CD4-positive, alpha-beta T cell treated with Interleukin-15 for 4 hours (primary cell): ENCODE measurements around the gene SYNGR3.
"Not testable (repeated sequence)": the region's sequence is repeated elsewhere in the genome, so short reads cannot be mapped to it uniquely, and the experiment has no call there.

ENCODE experiments used
- DNase-seq: peaks from one replicate; pipeline ENCODE4 v3.0.0-alpha.2; 2020; ENCODE audit warnings: low spot score

SYNGR3 gene

DNA sequence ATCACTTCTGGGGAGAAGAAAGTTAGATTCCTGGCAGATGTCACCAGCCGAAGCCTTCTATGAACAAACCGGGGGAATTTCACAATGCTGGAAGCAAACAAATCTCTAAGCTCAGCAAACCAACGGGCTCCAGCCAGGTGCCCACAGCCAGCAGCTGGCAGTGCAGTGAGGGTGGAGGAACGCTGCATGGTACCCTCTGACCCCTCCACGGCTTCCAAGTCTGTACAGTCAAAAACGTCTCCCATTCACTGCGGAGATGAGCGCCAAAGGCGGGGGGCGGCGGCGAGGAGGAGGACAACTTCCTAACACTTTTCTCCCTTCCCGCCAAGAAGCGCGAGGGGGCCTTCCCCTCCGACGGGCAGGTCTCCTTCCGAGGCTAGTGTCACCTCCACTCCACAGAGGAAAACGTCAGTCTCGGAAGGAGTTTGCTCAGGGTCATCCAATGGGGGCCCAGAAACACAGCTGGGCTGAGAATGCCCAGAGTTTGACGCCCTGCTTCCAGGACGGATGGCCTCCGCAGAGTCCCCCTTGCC, 18.9 kb downstream of the SYNGR3 start:
- DNase-seq: no peak

- DNase-seq: no peak
These were observed 19.5 kb downstream of the SYNGR3 start for GRCh38 chr16:2009164-2009711.

DNA sequence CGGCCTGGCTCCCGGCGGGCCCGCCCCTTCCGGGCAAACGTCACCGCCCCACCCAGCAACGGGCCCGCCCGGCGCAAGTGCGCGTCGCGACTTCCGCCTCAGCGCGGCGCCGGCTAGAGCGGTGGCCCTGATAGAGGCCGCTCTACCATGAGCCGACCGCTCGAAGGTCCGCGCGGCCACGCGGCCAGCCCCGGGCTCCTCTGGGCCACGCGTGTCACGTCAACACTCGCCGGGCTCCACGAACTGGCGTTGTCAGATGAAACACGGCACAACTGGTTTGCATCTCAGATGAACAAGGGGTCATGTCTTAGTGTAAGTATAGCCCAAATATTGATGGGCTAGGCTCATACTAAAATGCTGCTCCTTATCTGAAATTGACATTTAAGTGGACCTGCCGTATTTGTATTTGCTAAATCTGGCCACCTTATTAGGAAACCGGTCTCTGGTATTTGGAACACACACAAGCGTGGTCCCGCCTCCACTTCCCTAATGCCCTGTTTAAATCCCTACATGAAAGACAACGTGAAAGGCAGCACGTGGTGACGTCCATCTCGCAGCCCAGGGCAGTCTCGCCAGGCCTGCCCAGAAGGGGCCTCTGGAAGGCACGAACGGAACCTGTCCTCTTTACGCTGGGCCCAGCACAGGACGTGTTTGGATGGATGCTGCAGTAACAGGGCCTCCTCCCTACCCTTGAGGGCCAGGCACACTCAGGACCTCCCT, 20.2 kb downstream of the SYNGR3 start, which contains the start of gene ZNF598:
TSS of gene ZNF598 (minus strand) at position 31 of the 720 bp plus-strand sequence.
- DNase-seq: peak; percentile 76

GRCh38 chr16:2011726-2012125, 22.0 kb downstream of the SYNGR3 start:
- not testable (repeated sequence) for DNase-seq

- no peak for DNase-seq
These were observed 23.8 kb downstream of the SYNGR3 start for GRCh38 chr16:2013527-2013926.

- DNase-seq: no peak
These were observed 25.6 kb downstream of the SYNGR3 start for GRCh38 chr16:2015117-2015946.

DNA sequence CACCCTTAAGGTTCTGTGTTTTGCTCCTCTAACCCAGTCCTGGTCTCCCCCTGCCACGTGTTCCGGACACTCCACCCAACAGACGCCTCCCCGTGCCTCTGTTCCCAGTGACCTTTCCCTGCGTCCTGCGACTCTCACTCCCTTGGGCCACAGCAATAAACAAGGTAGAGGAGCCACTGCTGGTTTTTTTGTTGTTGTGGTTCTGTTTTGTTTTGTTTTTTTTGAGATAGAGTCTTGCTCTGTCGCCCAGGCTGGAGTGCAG, 26.1 kb downstream of the SYNGR3 start:
- DNase-seq: no peak

- DNase-seq: no peak
These were observed 26.7 kb downstream of the SYNGR3 start for GRCh38 chr16:2016407-2016922.

GRCh38 chr16:2019518-2019920, 29.7 kb downstream of the SYNGR3 start, which contains the start of gene NPW:
Gene NPW (plus strand): TSS chr16:2019785.
- no peak for DNase-seq

DNA sequence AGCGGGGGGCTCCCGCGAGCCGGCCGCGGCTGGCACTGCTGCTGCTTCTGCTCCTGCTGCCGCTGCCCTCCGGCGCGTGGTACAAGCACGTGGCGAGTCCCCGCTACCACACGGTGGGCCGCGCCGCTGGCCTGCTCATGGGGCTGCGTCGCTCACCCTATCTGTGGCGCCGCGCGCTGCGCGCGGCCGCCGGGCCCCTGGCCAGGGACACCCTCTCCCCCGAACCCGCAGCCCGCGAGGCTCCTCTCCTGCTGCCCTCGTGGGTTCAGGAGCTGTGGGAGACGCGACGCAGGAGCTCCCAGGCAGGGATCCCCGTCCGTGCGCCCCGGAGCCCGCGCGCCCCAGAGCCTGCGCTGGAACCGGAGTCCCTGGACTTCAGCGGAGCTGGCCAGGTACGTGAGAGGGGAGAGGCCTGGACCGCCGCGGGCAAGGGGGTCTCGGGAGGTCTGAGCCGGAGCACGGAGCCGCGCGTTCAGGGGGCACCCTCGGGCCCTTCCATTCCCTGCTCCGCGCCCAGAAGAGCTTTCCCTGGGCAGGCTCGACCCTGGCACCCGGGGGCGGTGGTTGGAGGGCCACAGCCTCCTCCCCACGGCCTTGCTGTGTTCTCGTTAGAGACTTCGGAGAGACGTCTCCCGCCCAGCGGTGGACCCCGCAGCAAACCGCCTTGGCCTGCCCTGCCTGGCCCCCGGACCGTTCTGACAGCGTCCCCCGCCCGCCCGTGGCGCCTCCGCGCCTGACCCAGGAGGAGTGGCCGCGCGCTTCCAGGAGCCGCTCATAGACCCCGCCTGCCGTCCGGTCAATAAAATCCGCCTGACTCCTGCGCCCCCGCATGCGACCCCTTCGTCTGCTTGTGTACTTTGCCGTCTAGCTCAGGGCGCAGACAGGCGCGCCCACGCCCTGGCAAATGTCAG, 30.4 kb downstream of the SYNGR3 start:
- DNase-seq: no peak

DNA sequence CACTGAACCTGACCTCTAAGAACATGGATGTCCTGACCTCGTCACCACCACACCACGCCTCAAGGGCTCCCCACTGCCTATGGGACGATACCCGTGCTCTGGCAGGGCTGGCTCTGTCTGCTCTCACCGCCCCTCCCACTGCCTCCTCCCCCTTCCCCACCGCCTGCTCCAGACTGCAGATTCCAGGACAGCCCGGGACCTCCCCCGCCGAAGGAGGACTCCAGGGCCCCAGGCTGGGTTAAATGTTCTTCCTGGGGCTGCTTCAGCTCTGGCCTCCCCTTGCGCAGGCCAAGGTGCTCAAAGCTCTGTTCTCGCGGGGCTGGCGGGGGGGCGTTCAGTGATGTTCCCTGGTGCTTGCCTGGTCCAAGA, 32.9 kb downstream of the SYNGR3 start:
- DNase-seq: no peak

GRCh38 chr16:2023092-2024031, 33.6 kb downstream of the SYNGR3 start:
- peak; percentile 94 for DNase-seq

DNA sequence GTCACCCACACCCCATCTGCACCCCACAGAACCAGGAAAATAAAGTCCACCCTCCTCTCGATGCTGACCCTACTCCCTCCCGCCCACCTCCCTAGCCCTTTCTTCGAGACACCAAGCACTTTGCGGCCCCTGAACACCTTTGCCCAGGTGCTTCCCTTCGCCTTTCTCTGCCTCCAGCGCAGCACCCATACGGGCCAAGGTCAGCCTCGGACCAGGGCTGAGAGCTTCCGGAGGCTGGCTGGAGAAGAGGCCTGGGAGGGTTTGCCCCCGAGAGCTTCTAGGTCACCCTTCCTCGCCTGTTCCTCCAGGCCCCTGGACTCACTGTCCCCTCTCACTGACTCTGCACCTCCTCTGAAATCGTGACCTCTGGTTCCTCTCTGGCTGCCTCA, 34.3 kb downstream of the SYNGR3 start:
- no peak for DNase-seq

DNA sequence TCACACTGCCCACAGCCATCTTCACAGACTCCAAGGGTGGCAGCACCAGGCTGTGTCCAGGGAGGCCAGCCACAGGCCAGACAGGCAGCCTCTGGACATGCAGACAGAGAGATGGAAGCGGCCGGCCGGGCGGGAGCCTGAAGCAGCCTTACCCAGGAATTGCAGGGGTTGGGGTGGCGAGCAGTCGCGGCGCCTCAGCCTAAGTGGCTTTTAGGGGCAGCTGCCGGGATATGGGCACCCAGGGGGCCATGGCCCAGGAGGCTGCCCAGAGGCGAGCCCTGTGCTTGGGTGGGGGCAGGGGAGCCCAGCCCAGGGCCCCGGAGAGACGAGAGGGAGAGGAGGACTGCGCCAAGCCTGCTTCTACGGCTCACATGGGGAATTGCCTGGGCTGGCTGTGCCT, 35.5 kb downstream of the SYNGR3 start:
- no peak for DNase-seq

- no peak for DNase-seq
These were observed 36.2 kb downstream of the SYNGR3 start for GRCh38 chr16:2025878-2026460.

GRCh38 chr16:2026461-2027023, 36.8 kb downstream of the SYNGR3 start, which contains the start of gene NHERF2:
Gene NHERF2 (plus strand): TSS chr16:2026902. CDS start chr16:2027006, 104 bp downstream.
- DNase-seq: peak; percentile 24

GRCh38 chr16:2027024-2028010, 37.5 kb downstream of the SYNGR3 start:
- DNase-seq: no peak

DNA sequence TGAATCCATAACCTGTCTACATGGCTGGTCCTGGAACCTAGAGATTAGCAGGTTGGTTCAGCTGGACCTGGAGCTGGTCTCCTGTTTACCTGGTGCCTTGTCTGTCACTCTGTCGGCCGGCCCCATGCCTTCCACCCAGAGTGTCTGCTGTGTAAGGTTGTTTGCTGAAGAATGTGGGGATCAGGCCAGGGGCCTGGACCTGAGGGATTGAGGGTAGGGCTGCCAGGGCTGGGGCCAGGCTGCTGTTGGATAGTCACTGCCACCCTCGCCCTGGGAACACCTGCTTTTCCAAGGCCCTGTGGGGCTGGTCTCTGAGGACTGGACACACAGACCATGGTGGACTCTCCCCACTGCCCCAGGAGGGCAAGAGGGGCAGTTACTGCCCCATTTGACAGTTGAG, 38.4 kb downstream of the SYNGR3 start:
- DNase-seq: no peak
